SK-N-SH (cell line): ENCODE results near the gene FAM171A2. TPM values are rescaled to one million over a fixed set of nuclear protein-coding genes. Genes with fewer than 3 reads are reported as not detected.

Experiments
- CTCF ChIA-PET: fragments of 300-600, 350-600 bp; formaldehyde crosslinking; extraction: SDS; loops from one replicate; lab custom pipeline; 2021; lab: Yijun Ruan, JAX
- POLR2A ChIA-PET: fragments of 350-600 bp; sonication (Branson Sonifier 250); formaldehyde crosslinking; extraction: SDS; loops from one replicate; lab custom pipeline; 2020; ENCODE audit warnings: antibody characterized with exemption, inconsistent platforms; lab: Yijun Ruan, JAX
- DNase-seq: peaks from one replicate; pipeline ENCODE4 v3.0.0; 2012
- H2AFZ ChIP-seq: fragments of 200-600 bp; sonication (generic); 2 replicates; pipeline ENCODE4 v1.8.1; 2016; ENCODE audit warnings: antibody characterized with exemption, mild to moderate bottlenecking, low read depth
- H3F3A ChIP-seq: fragments of 200-600 bp; sonication (generic); replicated peaks from 2 replicates; pipeline ENCODE3; 2016; ENCODE audit warnings: antibody characterized with exemption, mild to moderate bottlenecking; ENCODE audit not compliant: insufficient read depth
- H3K27ac ChIP-seq, 2 experiments: fragments of 200-500 bp in 1 of 2; fragments of 200-600 bp in 1 of 2; sonication (Bioruptor generic) in 1 of 2; sonication (generic), shearing (Covaris generic) in 1 of 2; 2 replicates each; pipeline versions ENCODE4 v1.5.1 to v1.6.1; 2014 to 2016; ENCODE audit warnings: low read depth in 2 of 2, inconsistent platforms in 1 of 2, low read length in 1 of 2, mild to moderate bottlenecking in 1 of 2, mixed read lengths in 1 of 2
- H3K27me3 ChIP-seq: fragments of 200-600 bp; sonication (generic), shearing (Covaris generic); 2 replicates; pipeline ENCODE4 v1.6.1; 2016; ENCODE audit warnings: mixed run types; ENCODE audit not compliant: insufficient read depth
- H3K36me3 ChIP-seq, 2 experiments: fragments of 200-500 bp in 1 of 2; fragments of 200-600 bp in 1 of 2; sonication (Bioruptor generic) in 1 of 2; sonication (generic) in 1 of 2; replicated peaks in 1 of 2; 2 replicates each; pipeline versions ENCODE3 to v1.5.1; 2014 to 2016; ENCODE audit warnings: low read length in 1 of 2, mild to moderate bottlenecking in 1 of 2; ENCODE audit not compliant: insufficient read depth in 2 of 2, control insufficient read depth in 1 of 2
- H3K4me1 ChIP-seq, 2 experiments: fragments of 200-500 bp in 1 of 2; fragments of 200-600 bp in 1 of 2; sonication (Bioruptor generic) in 1 of 2; sonication (generic), shearing (Covaris generic) in 1 of 2; 2 replicates each; pipeline versions ENCODE4 v1.5.1 to v1.6.1; 2014 to 2016; ENCODE audit warnings: low read depth in 1 of 2, low read length in 1 of 2, mixed run types in 1 of 2; ENCODE audit not compliant: insufficient read depth in 2 of 2, control insufficient read depth in 1 of 2
- H3K4me2 ChIP-seq: fragments of 200-600 bp; sonication (generic), shearing (Covaris generic); 2 replicates; pipeline ENCODE4 v1.6.1; 2017; ENCODE audit warnings: mixed run types
- H3K4me3 ChIP-seq, 2 experiments: fragments of 200-500 bp in 1 of 2; fragments of 200-600 bp in 1 of 2; sonication (Bioruptor generic) in 1 of 2; sonication (generic), shearing (Covaris generic) in 1 of 2; 2 replicates each; pipeline versions ENCODE4 v1.5.1 to v1.8.1; 2014 to 2016; ENCODE audit warnings: low read depth in 2 of 2, inconsistent platforms in 1 of 2, low read length in 1 of 2, mild to moderate bottlenecking in 1 of 2, mixed read lengths in 1 of 2, moderate library complexity in 1 of 2
- H3K79me2 ChIP-seq: fragments of 200-600 bp; sonication (generic); 2 replicates; pipeline ENCODE4 v1.8.1; 2017; ENCODE audit warnings: mild to moderate bottlenecking; ENCODE audit not compliant: insufficient read depth
- H3K9ac ChIP-seq: fragments of 200-600 bp; sonication (generic); 2 replicates; pipeline ENCODE4 v1.6.1; 2017; ENCODE audit warnings: mixed run types
- H3K9me2 ChIP-seq: fragments of 200-600 bp; sonication (generic); 2 replicates; pipeline ENCODE4 v1.6.1; 2017; ENCODE audit warnings: mixed run types
- H3K9me3 ChIP-seq: fragments of 200-600 bp; sonication (generic); 2 replicates; pipeline ENCODE4 v1.6.1; 2017; ENCODE audit warnings: mixed run types, mild to moderate bottlenecking, moderate library complexity
- H4K20me1 ChIP-seq: fragments of 200-600 bp; sonication (generic); 2 replicates; pipeline ENCODE4 v1.6.1; 2017; ENCODE audit warnings: mild to moderate bottlenecking, mixed run types; ENCODE audit not compliant: insufficient read depth
- ELF1 ChIP-seq: IDR thresholded peaks from 2 replicates; pipeline ENCODE4 v1.4.0; 2012
- EP300 ChIP-seq, 2 experiments: IDR thresholded peaks; 2 replicates each; pipeline versions ENCODE4 v1.4.0 to v1.6.1; 2012; ENCODE audit warnings: borderline replicate concordance in 1 of 2, low read depth in 1 of 2, low read length in 1 of 2
- EZH2phosphoT487 ChIP-seq: fragments of 200-600 bp; sonication (generic); IDR thresholded peaks from 2 replicates; pipeline ENCODE4 v1.6.1; 2017; ENCODE audit warnings: low read depth, mixed run types, mild to moderate bottlenecking, antibody characterized with exemption, moderate library complexity, borderline replicate concordance
- FOSL2 ChIP-seq: IDR thresholded peaks from 2 replicates; pipeline ENCODE4 v1.4.0; 2012; ENCODE audit warnings: low read depth, mild to moderate bottlenecking, moderate library complexity, borderline replicate concordance
- FOXJ3 ChIP-seq: sonication (generic); formaldehyde crosslinking; IDR thresholded peaks from 2 replicates; pipeline ENCODE4 v1.5.1; 2020; ENCODE audit warnings: mild to moderate bottlenecking, missing genetic modification reagents
- FOXM1 ChIP-seq: IDR thresholded peaks from 2 replicates; pipeline ENCODE4 v1.4.0; 2012; ENCODE audit warnings: low read depth, mild to moderate bottlenecking
- MAX ChIP-seq: IDR thresholded peaks from 2 replicates; pipeline ENCODE4 v1.4.0; 2012; ENCODE audit warnings: low read depth
- NFIC ChIP-seq: IDR thresholded peaks from 2 replicates; pipeline ENCODE4 v1.4.0; 2012; ENCODE audit warnings: borderline replicate concordance
- RFX5 ChIP-seq: IDR thresholded peaks from 2 replicates; pipeline ENCODE4 v1.6.1; 2012; ENCODE audit warnings: mild to moderate bottlenecking, improper control_type of control experiment, low read length
- TAF1 ChIP-seq: IDR thresholded peaks from 2 replicates; pipeline ENCODE4 v1.6.1; 2012; ENCODE audit warnings: low read depth, mild to moderate bottlenecking, low read length, moderate library complexity, borderline replicate concordance
- TCF12 ChIP-seq: IDR thresholded peaks from 2 replicates; pipeline ENCODE4 v1.4.0; 2012
- TEAD4 ChIP-seq: IDR thresholded peaks from 2 replicates; pipeline ENCODE4 v1.4.0; 2012; ENCODE audit warnings: mild to moderate bottlenecking, borderline replicate concordance; ENCODE audit not compliant: insufficient read depth
- USF1 ChIP-seq: IDR thresholded peaks from 2 replicates; pipeline ENCODE4 v1.4.0; 2012; ENCODE audit warnings: low read depth, borderline replicate concordance
- WGBS: methylation state at CpG from one replicate; pipeline ENCODE4 v1.1.6; 2017; ENCODE audit warnings: low lambda C conversion rate; 5-methylcytosine and 5-hydroxymethylcytosine counted together
- polyA plus RNA-seq, 3 experiments: library from polyadenylated mRNA; depleted of rRNA; stranded (reverse); fragments of >200 nt; gene quantifications; 2 replicates each; pipeline ENCODE4 v1.2.3, GENCODE V29; 2012
- TF ChIP-seq, protein P1 (sequence below): IDR thresholded peaks from 2 replicates; pipeline ENCODE4 v1.4.0; 2012; ENCODE audit warnings: low read depth, borderline replicate concordance
- TF ChIP-seq, protein P2 (sequence below): fragments of 200-600 bp; sonication (generic); IDR thresholded peaks from 2 replicates; pipeline ENCODE4 v1.6.1; 2017; ENCODE audit warnings: antibody characterized with exemption, mild to moderate bottlenecking, moderate library complexity
- TF ChIP-seq, protein P3 (sequence below): fragments of 150-350 bp; IDR thresholded peaks from 2 replicates; pipeline ENCODE4 v1.6.1; 2017; ENCODE audit warnings: antibody characterized with exemption, low read length, low read depth, borderline replicate concordance
- TF ChIP-seq, protein P4 (sequence below): fragments of 150-350 bp; IDR thresholded peaks from 2 replicates; pipeline ENCODE4 v1.6.1; 2016; ENCODE audit warnings: mild to moderate bottlenecking, low read depth, low read length

FAM171A2 gene
- polyA plus RNA-seq, 1 of the 3 experiments (the other 2 are of a cell fraction) = 4.9 TPM

GRCh38 chr17:44309472-44309871 is 54.2 kb downstream of the FAM171A2 start:
- Histone ChIP-seq H2AFZ (no peak overlapping the region), H3K4me2 (peak overlapping the region; percentile 80), H3K4me3 (peak overlapping the region; percentile 52 to 60), H3K9ac (no peak overlapping the region), H3F3A (no peaks in the 10 kb centered on the region), H3K27me3 (no peaks in the 10 kb centered on the region), H4K20me1 (no peaks in the 10 kb centered on the region), H3K79me2 (no peaks in the 10 kb centered on the region), H3K36me3 (no peaks in the 10 kb centered on the region), H3K9me2 (no peaks in the 10 kb centered on the region), H3K27ac (no peak overlapping the region; a peak in 1 of 4 replicates), H3K9me3 (no peaks in the 10 kb centered on the region), H3K4me1 (peaks cover 0 to 31% of the 10 kb centered on the region in 2 experiments; a peak in 1 of 4 replicates)
- ChIA-PET CTCF (interaction anchor here (0.7 to 5.7 kb wide), 4 partner anchors 15 to 124 kb away, joined by 3 to 37 read pairs (median 4); partner anchors contain the start of genes GRN, SLC25A39 and UBTF), POLR2A (interaction anchor here (1.6 to 4.4 kb wide), 4 partner anchors 10 to 90 kb away, joined by 4 to 34 read pairs (median 22); partner anchors contain the start of gene SLC25A39)
- 39% methylated on average over 4 of the region's 5 CpGs for WGBS
- no peak for DNase-seq
- TF ChIP-seq NFIC (no peak), FOXM1 (no peak), TAF1 (no peak), RFX5 (no peak), EZH2phosphoT487 (no peak), FOXJ3 (CRISPR knock-in tag) (no peak), TEAD4 (no peak), TCF12 (no peak), USF1 (no peak), ELF1 (no peak), MAX (no peak), FOSL2 (no peak), EP300 (IDR thresholded peaks at IDR 0.05; ENCODE audit: borderline replicate concordance in 1 of 2, low read depth in 1 of 2, low read length in 1 of 2) (no peak)
- TF ChIP-seq, protein P1, sequence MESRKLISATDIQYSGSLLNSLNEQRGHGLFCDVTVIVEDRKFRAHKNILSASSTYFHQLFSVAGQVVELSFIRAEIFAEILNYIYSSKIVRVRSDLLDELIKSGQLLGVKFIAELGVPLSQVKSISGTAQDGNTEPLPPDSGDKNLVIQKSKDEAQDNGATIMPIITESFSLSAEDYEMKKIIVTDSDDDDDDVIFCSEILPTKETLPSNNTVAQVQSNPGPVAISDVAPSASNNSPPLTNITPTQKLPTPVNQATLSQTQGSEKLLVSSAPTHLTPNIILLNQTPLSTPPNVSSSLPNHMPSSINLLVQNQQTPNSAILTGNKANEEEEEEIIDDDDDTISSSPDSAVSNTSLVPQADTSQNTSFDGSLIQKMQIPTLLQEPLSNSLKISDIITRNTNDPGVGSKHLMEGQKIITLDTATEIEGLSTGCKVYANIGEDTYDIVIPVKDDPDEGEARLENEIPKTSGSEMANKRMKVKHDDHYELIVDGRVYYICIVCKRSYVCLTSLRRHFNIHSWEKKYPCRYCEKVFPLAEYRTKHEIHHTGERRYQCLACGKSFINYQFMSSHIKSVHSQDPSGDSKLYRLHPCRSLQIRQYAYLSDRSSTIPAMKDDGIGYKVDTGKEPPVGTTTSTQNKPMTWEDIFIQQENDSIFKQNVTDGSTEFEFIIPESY = no peak
- TF ChIP-seq, protein P2, sequence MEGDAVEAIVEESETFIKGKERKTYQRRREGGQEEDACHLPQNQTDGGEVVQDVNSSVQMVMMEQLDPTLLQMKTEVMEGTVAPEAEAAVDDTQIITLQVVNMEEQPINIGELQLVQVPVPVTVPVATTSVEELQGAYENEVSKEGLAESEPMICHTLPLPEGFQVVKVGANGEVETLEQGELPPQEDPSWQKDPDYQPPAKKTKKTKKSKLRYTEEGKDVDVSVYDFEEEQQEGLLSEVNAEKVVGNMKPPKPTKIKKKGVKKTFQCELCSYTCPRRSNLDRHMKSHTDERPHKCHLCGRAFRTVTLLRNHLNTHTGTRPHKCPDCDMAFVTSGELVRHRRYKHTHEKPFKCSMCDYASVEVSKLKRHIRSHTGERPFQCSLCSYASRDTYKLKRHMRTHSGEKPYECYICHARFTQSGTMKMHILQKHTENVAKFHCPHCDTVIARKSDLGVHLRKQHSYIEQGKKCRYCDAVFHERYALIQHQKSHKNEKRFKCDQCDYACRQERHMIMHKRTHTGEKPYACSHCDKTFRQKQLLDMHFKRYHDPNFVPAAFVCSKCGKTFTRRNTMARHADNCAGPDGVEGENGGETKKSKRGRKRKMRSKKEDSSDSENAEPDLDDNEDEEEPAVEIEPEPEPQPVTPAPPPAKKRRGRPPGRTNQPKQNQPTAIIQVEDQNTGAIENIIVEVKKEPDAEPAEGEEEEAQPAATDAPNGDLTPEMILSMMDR = no peak
- TF ChIP-seq, protein P3, sequence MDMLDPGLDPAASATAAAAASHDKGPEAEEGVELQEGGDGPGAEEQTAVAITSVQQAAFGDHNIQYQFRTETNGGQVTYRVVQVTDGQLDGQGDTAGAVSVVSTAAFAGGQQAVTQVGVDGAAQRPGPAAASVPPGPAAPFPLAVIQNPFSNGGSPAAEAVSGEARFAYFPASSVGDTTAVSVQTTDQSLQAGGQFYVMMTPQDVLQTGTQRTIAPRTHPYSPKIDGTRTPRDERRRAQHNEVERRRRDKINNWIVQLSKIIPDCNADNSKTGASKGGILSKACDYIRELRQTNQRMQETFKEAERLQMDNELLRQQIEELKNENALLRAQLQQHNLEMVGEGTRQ = no peak
- TF ChIP-seq, protein P4, sequence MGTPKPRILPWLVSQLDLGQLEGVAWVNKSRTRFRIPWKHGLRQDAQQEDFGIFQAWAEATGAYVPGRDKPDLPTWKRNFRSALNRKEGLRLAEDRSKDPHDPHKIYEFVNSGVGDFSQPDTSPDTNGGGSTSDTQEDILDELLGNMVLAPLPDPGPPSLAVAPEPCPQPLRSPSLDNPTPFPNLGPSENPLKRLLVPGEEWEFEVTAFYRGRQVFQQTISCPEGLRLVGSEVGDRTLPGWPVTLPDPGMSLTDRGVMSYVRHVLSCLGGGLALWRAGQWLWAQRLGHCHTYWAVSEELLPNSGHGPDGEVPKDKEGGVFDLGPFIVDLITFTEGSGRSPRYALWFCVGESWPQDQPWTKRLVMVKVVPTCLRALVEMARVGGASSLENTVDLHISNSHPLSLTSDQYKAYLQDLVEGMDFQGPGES = no peak
